ENCODE data around the gene ABCA2.

ABCA2 gene

DNA sequence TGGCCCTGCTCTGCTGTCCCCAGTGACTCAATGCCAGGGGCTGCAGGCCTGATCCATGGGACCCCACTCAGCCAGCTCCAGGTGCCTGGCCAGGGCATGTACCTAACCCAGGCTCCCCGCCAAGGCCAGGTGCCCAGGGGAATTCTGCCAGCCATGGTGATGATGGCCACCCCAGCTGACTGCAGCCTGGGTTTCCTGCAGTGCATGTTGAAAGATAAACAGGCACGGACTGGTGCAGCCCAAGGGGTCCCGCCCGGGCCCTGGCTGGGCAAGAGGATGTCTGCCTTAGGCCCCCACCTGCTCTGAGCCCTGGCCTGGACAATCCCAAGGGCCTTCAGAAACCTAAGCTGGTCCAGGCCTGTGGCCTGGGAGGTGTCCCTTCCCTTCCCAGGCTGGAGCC is 1.2 kb downstream of the ABCA2 start:
- TF ChIP-seq, protein P1, sequence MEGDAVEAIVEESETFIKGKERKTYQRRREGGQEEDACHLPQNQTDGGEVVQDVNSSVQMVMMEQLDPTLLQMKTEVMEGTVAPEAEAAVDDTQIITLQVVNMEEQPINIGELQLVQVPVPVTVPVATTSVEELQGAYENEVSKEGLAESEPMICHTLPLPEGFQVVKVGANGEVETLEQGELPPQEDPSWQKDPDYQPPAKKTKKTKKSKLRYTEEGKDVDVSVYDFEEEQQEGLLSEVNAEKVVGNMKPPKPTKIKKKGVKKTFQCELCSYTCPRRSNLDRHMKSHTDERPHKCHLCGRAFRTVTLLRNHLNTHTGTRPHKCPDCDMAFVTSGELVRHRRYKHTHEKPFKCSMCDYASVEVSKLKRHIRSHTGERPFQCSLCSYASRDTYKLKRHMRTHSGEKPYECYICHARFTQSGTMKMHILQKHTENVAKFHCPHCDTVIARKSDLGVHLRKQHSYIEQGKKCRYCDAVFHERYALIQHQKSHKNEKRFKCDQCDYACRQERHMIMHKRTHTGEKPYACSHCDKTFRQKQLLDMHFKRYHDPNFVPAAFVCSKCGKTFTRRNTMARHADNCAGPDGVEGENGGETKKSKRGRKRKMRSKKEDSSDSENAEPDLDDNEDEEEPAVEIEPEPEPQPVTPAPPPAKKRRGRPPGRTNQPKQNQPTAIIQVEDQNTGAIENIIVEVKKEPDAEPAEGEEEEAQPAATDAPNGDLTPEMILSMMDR (IDR thresholded peaks at IDR 0.05; ENCODE audit: control extremely low read depth, extremely low read depth, low read depth, missing control alignments), result no peak
- no peak for DNase-seq (ENCODE audit: extremely low spot score)

DNA sequence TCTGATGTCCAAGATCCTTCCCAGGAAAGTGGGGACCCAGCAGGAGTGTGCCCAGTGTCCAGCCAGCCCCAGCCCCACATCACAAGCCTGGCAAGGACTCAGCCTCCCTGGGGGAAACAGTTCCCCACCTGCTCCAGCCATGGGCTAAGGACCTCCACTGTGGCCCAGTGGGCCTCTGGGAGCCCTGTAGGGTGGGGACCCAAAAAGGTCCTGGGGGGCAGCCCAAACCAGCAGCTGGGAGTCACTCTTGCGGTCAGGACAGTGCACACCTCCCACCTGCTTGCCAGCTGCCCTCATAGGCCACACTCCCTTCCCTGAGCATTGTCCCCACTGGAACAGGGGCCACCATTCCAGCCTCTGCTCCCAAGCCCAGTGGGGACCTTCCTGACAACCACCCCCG is 1.7 kb downstream of the ABCA2 start:
- DNase-seq (ENCODE audit: extremely low spot score), result no peak
- ChIA-PET POLR2A (interaction anchor here (0.6 kb wide), 1 partner anchor 59 kb away, joined by 3 read pairs; no protein-coding TSS in a partner anchor), CTCF (interaction anchor here (1.0 to 4.7 kb wide), 8 partner anchors 9 to 260 kb away, joined by 3 to 38 read pairs (median 5); partner anchors contain the start of gene SAPCD2)
- TF ChIP-seq, protein P1 (IDR thresholded peaks at IDR 0.05; ENCODE audit: control extremely low read depth, extremely low read depth, low read depth, missing control alignments), result no peak

More for the DNA sequence above, 1.2 kb downstream of the ABCA2 start:
- ChIA-PET POLR2A (interaction anchor here (0.6 kb wide), 1 partner anchor 58 kb away, joined by 3 read pairs; no protein-coding TSS in a partner anchor), CTCF (interaction anchor here (1.0 to 4.7 kb wide), 8 partner anchors 9 to 260 kb away, joined by 3 to 38 read pairs (median 5); partner anchors contain the start of gene NPDC1)

DNA sequence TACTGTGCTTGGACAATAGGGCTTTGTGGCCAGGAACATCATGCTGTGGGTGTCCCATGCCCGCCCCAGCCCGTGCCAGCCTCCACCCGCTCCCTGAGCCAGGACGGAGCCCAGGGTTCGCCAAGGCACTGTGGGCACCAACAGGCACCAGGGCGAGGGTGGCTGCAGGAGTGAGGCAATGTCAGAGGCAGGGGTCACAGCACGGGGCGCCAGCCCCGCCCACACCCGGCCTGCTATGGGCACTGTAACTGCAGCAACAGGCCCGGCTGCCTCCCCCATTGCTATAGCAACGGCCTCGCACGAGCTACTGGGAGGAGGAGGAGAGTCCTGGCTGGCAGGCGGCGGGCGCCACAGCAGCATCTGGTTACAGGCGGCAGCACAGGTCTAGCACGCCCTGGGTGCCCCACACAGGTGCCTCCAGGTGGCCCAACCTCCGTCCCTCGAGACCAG is 2.5 kb downstream of the ABCA2 start:
- CTCF ChIA-PET, result interaction anchor here (1.0 to 3.7 kb wide), 7 partner anchors 10 to 240 kb away, joined by 3 to 38 read pairs (median 6); partner anchors contain the start of genes NPDC1 and SAPCD2
- no peak for DNase-seq (ENCODE audit: extremely low spot score)
- TF ChIP-seq, protein P1 (IDR thresholded peaks at IDR 0.05; ENCODE audit: control extremely low read depth, extremely low read depth, low read depth, missing control alignments), result no peak
- POLR2A ChIA-PET, result no interaction called here

DNA sequence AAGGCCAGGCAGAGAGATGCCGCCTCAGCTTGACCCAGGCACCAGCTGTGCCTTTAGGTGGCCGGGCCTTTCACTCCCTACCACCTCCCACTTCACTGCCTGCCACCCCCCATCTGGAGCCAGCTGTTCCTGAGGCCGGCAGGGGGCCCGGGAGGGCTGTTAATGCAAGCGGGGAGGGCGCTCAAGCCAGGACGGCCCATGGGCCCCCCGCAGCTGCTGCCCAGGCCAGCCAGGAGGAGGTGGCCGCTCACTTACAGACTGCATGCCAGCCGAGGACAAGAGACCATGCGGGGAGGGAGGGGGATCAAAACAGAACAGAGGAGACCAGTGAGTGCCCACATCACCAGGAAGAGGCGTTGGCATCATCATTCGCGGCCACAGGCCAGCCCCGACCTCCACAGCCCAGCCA is 4.5 kb downstream of the ABCA2 start:
- CTCF ChIA-PET, result interaction anchor here (1.3 kb wide), 1 partner anchor 44 kb away, joined by 3 read pairs; no protein-coding TSS in a partner anchor
- DNase-seq (ENCODE audit: extremely low spot score), result no peak
- TF ChIP-seq, protein P1 (IDR thresholded peaks at IDR 0.05; ENCODE audit: control extremely low read depth, extremely low read depth, low read depth, missing control alignments), result no peak
- POLR2A ChIA-PET, result no interaction called here

DNA sequence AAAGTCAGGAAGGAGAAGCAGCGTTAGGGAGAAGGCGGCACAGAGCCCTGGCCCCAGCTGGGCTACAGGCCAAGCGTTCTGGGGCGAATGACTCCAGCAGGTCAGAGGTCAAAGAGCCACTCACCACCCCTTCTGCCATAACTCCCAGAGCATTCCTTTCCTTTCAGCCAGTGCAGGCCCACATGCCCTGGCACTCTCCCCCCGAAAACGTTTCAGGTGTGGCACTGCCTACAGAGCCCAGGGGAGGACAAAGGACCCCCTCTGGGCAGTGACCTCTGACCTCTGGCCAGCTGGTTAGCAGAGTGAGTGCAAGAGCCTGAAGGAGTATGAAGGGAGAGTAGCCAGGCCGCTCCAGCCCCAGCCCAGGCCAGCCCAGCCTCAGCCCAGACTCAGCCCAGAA is 4.9 kb downstream of the ABCA2 start:
- TF ChIP-seq, protein P1 (IDR thresholded peaks at IDR 0.05; ENCODE audit: control extremely low read depth, extremely low read depth, low read depth, missing control alignments), result no peak
- ChIA-PET POLR2A (no interaction called here), CTCF (interaction anchor here (1.3 kb wide), 1 partner anchor 45 kb away, joined by 3 read pairs; no protein-coding TSS in a partner anchor)
- DNase-seq (ENCODE audit: extremely low spot score), result no peak

DNA sequence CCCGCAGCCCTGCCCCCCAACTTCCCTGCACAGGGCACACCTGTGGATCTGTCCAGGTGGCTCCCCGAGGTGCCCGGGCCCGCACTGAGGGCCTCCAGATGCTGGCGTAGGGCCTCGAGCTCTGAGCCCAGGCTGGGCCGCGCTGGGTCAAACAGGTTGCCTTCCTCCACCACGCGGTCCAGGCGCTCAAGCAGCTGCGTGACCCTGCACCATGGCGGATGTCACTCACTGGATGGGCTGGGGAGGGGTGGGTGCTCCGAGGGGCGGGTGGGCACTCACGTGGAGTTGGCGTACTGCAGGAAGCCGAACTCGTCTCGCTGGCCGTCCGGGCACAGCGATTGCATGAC is 5.4 kb downstream of the ABCA2 start:
- TF ChIP-seq, protein P1 (IDR thresholded peaks at IDR 0.05; ENCODE audit: control extremely low read depth, extremely low read depth, low read depth, missing control alignments), result no peak
- ChIA-PET POLR2A (no interaction called here), CTCF (interaction anchor here (0.9 to 2.4 kb wide), 2 partner anchors 12 to 75 kb away, joined by 3 to 13 read pairs; no protein-coding TSS in a partner anchor)
- no peak for DNase-seq (ENCODE audit: extremely low spot score)
